COLO668 (cell line): ENCODE data around the gene CACTIN.
A peak's percentile ranks its signal among the peaks of the same experiment; 100 is the strongest.

Experiments
- DNase-seq: peaks from one replicate; lab custom pipeline; 2025; ENCODE audit not compliant: unreplicated experiment; lab: John Stamatoyannopoulos, UW

Gene CACTIN

DNA sequence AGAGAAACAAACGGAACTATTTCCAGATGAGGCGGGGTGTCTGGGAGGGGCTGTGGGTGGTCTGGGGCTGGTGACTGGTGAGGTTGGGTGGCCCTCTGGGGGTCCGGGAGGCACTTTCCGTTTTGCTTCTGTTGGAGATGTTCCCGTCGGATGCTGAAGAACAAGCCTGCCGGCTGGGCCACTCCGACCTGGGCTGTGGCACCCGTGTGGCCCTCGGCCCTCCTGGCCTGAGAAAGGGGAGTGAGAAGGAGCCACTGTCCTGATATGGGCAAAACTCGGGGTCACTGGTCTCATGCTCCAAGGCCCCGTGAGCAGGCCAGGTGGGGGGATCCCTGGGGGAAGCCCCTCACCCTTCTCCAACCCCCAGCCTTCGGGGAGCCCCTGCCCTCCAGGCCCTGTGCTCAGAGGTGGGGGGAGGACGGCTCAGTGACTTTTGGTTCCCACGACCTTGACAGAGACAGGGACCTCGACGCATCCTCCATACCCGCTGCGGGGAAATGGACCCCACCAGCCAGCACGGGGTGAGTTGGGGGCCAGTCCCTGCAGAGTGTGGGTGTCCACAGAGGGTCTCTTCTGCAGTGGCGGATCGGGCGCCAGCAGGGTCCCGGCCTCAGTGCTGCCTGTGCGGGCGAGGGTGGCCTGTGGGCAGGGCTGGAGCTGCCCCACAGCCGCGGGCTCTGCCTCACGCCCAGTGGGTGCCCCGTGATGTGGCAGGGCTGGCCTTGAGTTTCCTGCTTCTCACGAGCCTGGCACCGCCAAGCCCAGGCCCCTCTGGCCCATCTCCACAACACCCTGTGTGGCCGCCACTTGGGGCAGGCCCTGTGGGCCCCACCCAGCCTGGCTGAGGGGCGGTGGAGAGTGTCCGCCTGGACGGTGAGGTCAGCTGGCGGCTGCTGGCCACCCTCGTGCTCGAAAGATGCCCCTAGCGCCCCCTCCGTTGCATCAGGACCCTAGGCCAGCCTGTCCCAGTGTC is 15.6 kb downstream of the CACTIN start:
- no peak for DNase-seq

DNA sequence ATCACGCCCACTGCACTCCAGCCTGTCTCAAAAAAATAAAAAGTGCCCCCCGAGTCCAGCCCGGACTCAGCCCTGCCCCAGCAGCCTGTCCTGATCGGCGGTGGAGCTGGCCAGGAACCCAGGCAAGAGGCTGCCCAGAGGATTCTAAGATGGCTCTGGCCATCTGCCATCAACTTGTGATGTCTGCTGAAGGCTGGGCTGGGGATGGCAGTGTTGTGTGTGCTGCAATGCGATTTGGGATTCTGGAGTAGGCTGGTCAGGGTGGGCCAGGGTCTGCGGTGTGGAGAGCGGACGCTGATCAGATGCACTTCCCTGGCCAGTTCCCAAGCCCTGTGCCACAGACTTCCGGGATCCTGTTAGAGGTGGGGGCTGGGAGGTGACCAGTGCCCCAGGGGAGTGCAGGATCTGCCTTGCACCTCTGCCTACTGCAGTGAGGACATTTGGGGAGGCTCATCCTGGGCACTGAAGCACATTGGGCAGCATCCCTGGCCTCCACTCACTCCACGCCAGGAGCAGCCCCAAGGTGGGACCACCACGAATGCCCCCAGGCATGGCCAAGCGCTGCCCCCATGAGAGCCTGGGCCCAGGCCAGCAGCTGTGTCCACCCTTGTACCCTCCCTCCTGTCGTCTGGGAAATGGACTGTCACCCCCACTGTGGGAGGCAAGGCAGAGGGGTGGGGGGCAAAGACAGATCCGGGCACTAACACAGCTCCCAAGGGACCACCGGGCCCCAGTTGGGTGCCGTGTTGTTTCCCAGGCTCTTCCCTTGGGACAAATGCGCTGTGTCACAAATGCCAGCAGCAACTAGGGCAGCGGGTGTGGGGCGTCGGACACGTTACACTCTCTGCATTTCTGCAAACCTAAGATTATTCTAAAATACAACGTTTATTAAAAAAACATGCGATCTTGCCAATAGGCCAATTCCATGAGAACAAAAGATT is 16.5 kb downstream of the CACTIN start:
- DNase-seq = no peak

DNA sequence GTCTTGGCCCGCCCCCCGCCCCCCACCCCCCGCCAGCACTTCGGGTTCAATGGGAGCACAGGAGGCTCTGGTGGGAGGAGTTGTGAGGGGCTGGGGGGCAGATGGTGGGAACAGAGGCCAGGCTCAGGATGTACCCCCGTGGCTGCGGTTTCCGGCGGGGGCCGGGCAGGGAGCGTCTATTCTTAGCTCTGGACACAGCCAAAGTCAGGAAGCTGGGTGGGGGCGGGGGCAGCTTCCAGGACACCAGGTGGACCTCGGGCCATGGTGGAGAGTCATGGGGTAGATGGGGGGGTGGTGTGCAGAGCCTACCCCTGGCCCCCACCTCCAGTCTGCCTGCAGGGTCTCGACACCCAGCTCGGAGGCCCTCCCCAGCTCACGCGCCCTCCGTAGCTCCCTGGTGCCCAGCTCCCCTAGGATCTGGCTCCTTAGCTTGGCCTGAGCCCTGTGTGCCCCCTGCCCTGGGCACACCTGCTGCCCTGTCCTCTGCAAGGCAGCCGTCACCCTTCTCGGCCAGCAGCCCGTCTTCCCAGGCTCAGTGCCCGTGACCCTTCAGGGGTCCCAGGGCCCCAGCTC is 17.8 kb downstream of the CACTIN start:
- no peak for DNase-seq

DNA sequence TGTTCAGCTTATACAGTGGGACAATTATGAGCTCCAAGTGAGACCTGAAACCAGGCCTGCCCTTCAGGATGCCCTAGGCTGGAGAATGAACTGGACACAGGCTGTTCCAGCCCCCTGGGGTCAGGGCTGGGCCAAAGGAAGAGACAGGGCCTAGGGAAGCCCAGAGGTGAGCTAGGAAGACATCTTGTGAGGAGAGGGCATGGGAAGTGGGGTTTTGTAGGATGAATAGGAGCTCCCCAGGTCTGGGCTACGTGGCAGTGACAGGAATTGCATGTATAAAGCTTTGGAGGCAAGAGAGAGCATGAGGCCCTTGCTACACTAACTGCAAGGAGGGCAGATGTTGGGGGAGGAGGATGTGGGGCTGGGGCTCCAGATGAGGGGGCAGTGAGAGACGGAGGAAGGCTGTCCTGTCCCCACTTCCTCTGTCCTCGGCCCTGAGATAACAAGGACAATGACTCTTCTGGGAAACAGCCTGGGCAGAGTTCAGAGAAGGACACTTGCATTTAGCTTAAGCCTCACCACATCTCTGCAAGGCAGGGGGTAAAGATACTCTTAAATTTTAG is 18.4 kb downstream of the CACTIN start:
- DNase-seq = no peak

DNA sequence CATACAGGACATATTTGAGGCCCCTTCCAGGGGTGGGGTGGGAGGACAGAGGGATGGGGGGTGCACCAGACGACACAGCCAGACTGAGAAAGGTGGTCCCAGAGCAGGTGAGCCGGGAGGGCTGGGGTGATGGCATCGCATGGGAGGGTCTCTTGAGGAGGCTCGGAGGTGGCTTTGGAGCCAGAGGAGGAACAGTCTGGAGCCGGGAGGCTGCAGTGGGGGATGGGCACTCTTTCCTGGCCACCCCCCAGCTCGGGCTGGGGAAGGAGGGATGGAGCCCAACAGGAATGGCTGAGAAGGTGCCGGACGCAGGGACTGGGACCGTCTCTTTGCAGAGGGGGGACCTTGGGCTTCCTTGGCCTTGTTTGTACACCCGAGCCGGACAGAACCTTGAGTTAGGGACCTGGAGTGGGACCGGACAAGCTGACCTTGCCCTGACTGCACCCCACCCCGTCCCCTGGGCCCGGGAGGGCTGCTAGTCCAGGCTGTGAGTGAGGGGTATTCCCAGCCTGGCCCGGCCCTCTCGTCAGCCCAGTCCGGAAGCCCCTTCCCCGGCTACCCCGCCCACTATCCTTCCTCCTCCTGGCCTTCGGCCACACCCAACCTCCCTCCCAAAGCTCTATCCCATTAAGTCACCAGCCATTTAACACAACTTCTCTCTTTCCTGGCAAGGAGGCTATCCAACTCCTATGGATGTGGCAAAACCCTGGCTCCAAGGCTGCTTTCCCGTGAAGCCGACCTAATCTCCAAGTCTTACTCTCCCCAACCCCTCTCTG is 19.1 kb downstream of the CACTIN start:
- DNase-seq = no peak

DNA sequence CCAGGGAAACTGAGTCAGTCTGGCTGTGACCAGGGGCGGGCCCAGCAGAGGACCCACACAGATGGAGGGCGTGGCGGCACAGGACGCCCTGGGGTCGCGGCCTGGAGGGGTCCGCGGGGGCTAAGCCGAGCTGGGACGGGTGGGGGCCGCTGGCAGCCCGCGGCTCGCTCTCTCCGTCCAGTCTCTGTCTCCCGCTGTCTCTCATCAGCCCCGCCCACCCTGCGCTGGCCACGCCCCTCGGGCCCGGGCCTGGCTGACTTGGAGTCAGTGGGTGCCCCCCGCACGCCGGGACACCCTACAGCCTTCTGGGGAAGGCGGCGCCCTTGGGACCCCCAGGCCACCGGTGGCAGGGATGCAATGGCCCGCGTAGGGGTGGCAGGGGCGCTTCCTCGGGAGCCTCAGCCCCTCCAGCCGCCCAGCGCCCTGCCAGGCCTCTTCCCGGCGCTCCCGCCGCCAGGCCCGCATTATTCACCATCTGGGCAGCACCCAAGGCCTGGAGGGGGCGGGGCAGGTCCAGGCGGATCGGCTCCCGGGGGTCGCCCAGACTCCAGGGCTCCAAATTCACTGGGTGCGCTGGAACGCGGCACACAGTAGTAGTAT is 19.8 kb downstream of the CACTIN start, which contains the start of gene TBXA2R:
Gene TBXA2R (minus strand): TSS at position 186 of the 600 bp plus-strand sequence. CDS start 6,241 bp downstream, outside the sequence.
- peak; percentile 42 for DNase-seq

DNA sequence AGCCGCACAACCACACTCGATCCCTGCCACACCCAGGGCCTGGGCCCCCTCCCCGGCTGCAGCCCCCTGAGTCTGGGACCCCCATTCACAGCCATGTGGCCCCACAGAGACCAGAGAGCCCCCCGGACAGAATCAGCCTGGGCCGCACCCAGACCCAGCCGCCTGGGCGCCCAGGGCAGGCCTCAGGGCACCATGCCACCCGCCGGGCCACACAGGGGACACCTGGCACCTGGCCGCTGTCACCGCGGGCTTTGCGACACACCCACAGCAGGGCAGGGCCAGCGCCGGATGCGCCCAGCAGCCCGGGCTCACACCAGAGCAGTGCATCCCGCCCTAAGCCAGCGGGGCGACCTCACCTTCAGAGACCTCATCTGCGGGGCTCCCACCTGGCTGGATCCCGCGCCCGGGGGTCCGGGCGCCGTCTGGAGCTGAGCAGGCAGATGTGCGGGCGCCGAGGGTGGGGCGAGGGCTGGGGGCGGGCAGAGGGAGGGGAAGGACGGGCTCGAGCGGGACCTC is 20.4 kb downstream of the CACTIN start:
- DNase-seq = peak; percentile 88

DNA sequence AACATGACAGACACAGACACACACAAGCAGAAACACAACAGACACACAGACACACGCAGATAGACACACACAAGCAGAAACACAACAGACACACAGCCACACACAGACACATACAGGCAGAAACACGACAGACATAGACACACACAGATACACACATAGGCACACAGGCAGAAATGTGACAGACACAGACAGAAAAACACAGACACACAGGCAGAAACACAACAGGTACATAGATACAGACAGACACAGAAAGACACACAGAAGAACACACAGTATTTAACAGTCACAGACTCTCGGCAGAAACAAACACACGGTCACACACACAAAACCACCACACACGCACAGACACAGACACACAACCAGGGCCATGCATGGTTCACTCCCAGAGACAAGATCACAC is 20.8 kb downstream of the CACTIN start:
- DNase-seq = peak; percentile 36

DNA sequence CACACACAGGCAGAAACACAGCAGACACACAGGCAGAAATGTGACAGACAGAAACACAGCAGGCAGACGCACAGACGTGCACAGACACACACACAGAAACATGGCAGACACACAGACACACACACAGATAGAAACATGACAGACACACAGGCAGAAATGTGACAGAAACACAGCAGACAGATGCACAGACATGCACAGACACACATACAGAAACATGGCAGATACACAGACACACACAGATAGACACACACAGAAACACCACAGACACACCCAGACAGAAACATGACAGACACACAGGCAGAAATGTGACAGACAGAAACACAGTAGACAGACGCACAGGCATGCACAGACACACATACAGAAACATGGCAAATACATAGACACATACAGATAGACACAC is 21.2 kb downstream of the CACTIN start:
- DNase-seq = no peak

DNA sequence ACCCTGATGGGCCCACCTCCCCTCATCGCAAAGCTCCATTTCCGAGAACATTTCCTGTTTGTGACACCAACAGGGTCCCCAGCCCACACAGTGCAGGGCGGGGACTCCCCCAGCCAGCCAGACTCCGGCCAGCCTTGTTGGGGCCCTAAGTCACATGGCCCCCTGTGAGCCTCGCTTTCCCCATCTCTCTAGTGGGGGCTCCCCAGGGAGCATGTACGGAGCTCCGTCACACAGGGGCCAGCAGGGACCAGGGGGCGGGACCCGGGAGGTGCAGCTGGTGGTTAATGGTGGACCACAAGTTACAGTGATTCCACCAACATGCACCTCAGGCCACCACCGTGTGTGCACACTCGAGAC is 21.6 kb downstream of the CACTIN start:
- DNase-seq = no peak

DNA sequence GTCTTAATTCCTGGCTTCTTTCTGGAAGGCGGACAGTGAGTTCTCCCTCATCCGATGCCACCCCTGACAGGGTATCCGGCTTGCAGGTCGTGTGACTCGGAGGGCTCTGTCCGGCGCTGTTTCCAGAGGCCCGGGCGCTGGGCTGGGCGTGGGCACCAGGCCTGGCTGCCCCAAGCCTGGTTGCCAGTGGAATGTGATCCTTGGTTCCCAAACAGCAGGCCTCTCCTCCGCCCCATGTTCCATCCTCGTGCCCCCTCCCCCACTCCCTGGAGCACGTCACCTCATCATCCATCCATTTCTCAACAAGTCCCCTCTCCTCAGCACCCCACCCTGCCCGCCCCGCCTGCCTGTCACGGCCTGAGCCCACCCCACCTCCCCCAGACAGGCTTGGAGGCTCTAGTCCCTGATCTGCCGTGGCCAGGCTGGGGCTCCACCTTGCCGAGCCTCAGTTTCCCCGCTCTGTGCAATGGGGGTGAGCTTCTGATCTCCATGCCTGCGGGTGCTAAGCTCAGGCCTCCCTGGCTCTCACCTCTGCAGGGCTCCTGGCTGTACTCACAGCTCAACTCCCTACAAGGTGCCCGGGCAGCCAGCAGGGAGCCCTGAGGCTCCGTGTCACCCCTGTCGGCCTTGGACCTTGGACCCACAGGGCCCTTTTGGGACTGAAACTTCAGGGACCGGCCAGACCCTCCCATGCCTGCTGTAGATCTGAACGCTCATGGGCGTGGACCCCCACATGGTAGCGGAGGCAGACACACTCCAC is 22.2 kb downstream of the CACTIN start:
- no peak for DNase-seq

DNA sequence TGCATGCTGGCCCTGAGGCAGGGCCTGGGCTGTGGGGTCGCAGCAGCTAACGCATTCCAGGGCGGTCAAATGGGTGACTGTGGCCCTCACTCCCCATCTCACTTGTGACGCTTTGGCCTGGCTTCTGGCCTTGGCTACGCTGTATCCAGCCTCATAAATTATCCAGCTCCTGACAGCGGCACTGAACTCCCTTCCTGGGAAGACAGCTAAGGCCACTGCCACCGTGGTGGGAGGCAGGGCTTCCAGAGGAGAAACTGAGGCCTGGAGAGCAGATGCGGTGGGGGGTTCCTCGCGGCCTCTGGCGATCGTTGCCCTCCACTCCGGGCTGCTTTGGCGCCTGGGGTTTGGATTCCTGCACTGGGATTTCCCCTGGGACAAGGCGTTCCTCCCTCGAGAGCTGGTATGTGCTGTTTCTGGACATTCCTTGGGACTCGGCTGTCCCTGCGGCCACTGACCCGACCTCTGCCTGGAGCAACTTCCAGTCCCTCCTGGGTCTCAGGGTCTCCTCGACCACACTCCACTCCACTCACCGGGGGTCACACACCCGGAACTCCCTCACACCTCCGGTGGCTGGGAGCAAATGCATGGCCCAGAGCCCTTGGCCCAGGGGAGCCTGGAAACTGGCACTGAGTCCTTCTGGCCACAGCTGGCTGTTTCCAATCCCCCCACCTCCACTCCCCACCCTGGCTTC is 23.3 kb downstream of the CACTIN start:
- no peak for DNase-seq

DNA sequence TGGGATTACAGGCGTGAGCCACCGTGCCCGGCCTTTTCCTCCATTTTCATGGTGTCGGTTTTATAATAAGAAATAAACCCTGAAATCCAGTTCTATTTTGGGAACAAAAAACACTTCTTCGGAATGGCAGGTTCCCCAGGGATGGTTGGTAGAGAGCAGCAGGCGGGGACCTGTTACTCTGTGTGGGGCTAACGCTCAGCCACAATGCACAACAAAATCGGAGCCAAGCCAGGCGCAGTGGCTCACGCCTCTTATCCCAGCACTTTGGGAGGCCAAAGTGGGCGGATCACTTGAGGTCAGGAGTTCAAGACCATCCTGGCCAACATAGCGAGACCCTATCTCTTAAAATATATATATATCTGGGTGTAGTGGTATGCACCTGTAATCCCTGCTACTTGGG is 25.6 kb downstream of the CACTIN start:
- no peak for DNase-seq

DNA sequence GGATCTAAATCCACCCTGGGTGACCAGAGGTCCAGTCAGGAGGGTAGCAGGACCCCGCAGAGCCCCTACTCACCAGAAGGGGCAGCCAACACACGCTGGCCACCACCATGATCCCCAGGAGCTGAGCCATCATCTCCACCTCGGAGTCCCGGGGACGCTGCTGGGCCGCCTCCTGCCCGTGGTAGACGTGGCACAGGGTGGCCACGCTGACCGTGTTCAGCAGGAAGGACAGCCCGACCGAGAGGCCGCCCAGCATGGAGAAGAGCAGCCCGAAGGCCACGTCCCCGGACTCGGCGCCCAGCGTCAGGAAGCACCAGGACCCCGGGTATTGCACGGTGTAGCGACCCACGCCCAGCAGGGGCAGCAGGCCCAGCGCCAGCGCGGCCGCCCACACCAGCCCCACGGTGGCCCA is 26.8 kb downstream of the CACTIN start:
- no peak for DNase-seq

DNA sequence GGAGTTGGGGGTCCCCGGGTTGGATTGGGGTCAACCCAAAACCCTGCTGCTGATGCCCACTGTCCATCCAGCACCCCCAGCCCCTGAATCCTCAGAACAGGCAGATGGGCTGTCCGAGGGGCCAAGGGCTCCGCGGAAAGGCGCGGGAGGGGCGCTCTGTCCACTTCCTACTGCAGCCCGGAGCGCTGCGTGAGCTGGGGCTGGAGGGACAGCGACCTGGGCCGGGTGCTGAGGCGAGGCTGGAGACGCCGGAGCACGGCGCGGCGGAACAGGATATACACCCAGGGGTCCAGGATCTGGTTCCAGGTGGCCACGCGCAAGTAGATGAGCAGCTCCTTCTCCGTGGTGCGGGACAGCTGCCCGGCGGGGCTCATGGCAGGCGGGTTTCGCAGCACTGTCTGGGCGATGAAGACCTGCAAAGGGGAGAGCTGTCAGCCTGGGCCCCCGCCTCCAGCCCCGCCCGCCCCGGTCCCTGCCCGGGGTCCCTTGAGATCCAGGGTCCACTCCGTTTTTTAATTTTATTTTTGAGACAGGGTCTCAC is 31.0 kb downstream of the CACTIN start:
- DNase-seq = no peak

DNA sequence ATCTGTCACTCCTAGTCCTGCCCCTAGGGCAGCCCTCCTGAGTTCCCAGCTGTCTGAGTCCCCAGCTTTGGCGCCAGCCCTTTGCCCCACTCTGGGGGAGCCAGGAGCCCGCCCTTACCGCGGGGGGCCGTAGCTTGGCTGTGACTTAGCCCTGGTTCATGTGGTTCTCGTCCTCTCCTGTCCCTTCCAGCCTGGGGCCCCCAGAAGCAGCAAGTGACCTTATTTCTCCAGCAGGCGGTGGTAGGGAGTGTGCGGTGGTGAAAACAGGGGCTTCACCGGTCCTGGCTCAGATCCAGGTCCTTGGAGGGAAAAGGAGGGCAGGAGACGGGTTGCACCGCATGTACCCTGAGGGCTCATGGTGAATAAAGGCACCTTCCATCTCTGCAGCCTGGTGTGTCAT is 33.4 kb downstream of the CACTIN start:
- no peak for DNase-seq

DNA sequence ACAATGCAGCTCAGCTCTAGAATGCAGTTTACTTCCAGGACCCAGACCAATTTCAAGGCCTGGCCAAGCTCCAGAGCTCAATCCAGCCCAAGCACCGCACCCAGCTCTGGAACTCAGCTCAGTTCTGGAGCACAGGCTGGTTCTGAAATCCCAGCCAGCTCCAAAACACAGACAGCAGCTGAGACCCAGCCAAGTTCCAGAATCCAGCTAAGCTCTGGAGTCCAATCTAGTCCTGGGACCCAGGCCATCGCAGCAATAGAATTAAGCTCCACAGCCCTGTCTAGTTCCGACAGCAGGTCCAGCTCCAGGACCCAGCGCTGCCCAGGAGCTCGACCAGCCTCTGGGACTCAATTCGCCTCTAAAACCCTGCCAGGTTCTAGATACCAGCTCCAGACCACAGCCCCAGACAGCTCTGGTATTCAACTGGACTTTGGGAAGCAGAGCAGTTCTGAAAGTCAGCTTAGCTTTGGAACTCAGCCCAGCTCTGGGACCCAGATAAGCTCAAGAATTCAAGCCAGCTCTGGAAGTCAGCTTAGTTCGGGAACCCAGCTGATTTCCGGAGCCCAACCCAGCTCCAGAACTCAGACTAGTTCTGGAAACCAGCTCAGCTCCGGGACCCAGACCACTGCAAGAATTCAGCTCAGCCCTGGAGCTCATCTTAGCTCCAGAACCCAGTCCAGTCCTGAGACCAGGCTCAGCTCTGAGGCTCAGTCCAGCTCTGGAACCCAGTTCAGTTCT is 34.5 kb downstream of the CACTIN start:
- DNase-seq = no peak
